HEK293T (cell line): Measurements from ENCODE around the gene P2RX2.

Experiments used
- ELF4 ChIP-seq: fragments of 450-650 bp; IDR thresholded peaks from 2 replicates; pipeline ENCODE4 v1.6.1; 2017; ENCODE audit warnings: antibody characterized with exemption
- FOXA1 ChIP-seq: fragments of 450-650 bp; IDR thresholded peaks from 2 replicates; pipeline ENCODE4 v1.6.1; 2016; ENCODE audit warnings: mild to moderate bottlenecking
- FOXK2 ChIP-seq: fragments of 450-650 bp; IDR thresholded peaks from 2 replicates; pipeline ENCODE4 v1.6.1; 2016; ENCODE audit warnings: mild to moderate bottlenecking
- HDGF ChIP-seq: fragments of 450-650 bp; IDR thresholded peaks from 2 replicates; pipeline ENCODE4 v1.6.1; 2017; ENCODE audit warnings: antibody characterized with exemption, borderline replicate concordance
- LEF1 ChIP-seq: fragments of 450-650 bp; IDR thresholded peaks from 2 replicates; pipeline ENCODE4 v1.6.1; 2017; ENCODE audit warnings: mild to moderate bottlenecking, borderline replicate concordance
- NFRKB ChIP-seq: fragments of 450-650 bp; IDR thresholded peaks from 2 replicates; pipeline ENCODE4 v1.6.1; 2016; ENCODE audit warnings: mild to moderate bottlenecking, moderate library complexity
- SP1 ChIP-seq: fragments of 450-650 bp; IDR thresholded peaks from 2 replicates; pipeline ENCODE4 v1.6.1; 2017

DNA sequence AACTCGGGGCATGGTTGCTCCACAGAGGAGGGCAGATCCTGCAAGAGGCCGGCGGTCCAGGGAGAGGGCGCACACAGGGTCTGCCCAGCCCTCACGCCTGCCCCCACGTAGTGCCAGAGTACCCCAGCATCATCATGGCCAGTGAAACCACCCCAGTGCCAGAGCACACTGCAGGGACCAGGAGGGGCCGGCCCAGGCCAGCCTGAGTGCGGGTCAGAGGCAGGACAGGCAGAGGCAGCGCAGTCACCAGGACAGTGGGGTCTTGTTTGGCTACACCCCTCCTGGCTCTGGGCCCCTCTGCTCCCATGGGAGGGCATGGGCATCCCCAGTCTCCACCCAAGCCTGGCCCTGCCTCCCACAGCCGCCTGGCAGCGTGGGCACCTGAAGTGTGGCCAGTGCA is 42.9 kb upstream of the P2RX2 start:
- TF ChIP-seq ELF4, result no peak
- TF ChIP-seq FOXK2, result no peak
- TF ChIP-seq NFRKB, result no peak
- TF ChIP-seq FOXA1, result no peak
- TF ChIP-seq SP1, result no peak
- TF ChIP-seq HDGF, result no peak
- TF ChIP-seq LEF1, result no peak
